ENCODE results near the gene SMG7. TPM values are rescaled to one million over a fixed set of nuclear protein-coding genes. Genes with fewer than 3 reads are reported as not detected.

Gene SMG7
- total RNA-seq, 1 donor from 2014 or later: 63.4 TPM

GRCh38 chr1:183576537-183576936 lies 104.2 kb downstream of the SMG7 start:
- Mint-ChIP-seq H3K9me3 (no peaks in the 10 kb centered on the region), H3K4me3 (no peak overlapping the region), H3K36me3 (no peaks in the 10 kb centered on the region), H3K27ac (no peak overlapping the region), H3K27me3 (peaks cover 8% of the 10 kb centered on the region), H3K4me1 (ENCODE audit: unreplicated experiment) (no peaks in the 10 kb centered on the region)
- TF ChIP-seq CTCF (conservative IDR thresholded peaks at IDR 0.05): no peak
- no peak for DNase-seq (ENCODE audit: extremely low spot score, unreplicated experiment)

- TF ChIP-seq CTCF (conservative IDR thresholded peaks at IDR 0.05): no peak
- DNase-seq (ENCODE audit: extremely low spot score, unreplicated experiment): no peak
Measured at GRCh38 chr1:183577897-183578465, 105.7 kb downstream of the SMG7 start.

GRCh38 chr1:183578856-183579255 lies 106.6 kb downstream of the SMG7 start:
- H3K4me3 Mint-ChIP-seq: no peak overlapping the region
- peaks cover 8% of the 10 kb centered on the region for H3K27me3 Mint-ChIP-seq
- no peak for DNase-seq (ENCODE audit: extremely low spot score, unreplicated experiment)
- H3K9me3 Mint-ChIP-seq: no peaks in the 10 kb centered on the region
- H3K27ac Mint-ChIP-seq: no peak overlapping the region
- TF ChIP-seq CTCF (conservative IDR thresholded peaks at IDR 0.05): no peak
- no peaks in the 10 kb centered on the region for H3K36me3 Mint-ChIP-seq
- no peaks in the 10 kb centered on the region for H3K4me1 Mint-ChIP-seq (ENCODE audit: unreplicated experiment)

More at GRCh38 chr1:183577897-183578465, 105.7 kb downstream of the SMG7 start:
- H3K9me3 Mint-ChIP-seq: no peaks in the 10 kb centered on the region
- no peak overlapping the region for H3K27ac Mint-ChIP-seq
- peaks cover 8% of the 10 kb centered on the region for H3K27me3 Mint-ChIP-seq
- H3K4me3 Mint-ChIP-seq: no peak overlapping the region
- H3K36me3 Mint-ChIP-seq: no peaks in the 10 kb centered on the region
- no peaks in the 10 kb centered on the region for H3K4me1 Mint-ChIP-seq (ENCODE audit: unreplicated experiment)

- Mint-ChIP-seq H3K27me3 (peaks cover 4% of the 10 kb centered on the region), H3K4me1 (ENCODE audit: unreplicated experiment) (no peaks in the 10 kb centered on the region), H3K36me3 (no peaks in the 10 kb centered on the region), H3K27ac (no peak overlapping the region), H3K9me3 (no peaks in the 10 kb centered on the region), H3K4me3 (no peak overlapping the region)
- DNase-seq (ENCODE audit: extremely low spot score, unreplicated experiment): no peak
- TF ChIP-seq CTCF (conservative IDR thresholded peaks at IDR 0.05): peak; percentile 48
Measured at GRCh38 chr1:183580281-183580682, 108.0 kb downstream of the SMG7 start.

- TF ChIP-seq CTCF (conservative IDR thresholded peaks at IDR 0.05): no peak
- Mint-ChIP-seq H3K36me3 (no peaks in the 10 kb centered on the region), H3K27me3 (no peaks in the 10 kb centered on the region), H3K4me3 (no peak overlapping the region), H3K4me1 (ENCODE audit: unreplicated experiment) (no peaks in the 10 kb centered on the region), H3K9me3 (no peaks in the 10 kb centered on the region), H3K27ac (no peak overlapping the region)
- DNase-seq (ENCODE audit: extremely low spot score, unreplicated experiment): no peak
Measured at GRCh38 chr1:183582021-183582713, 109.9 kb downstream of the SMG7 start.

All from type B pancreatic cell (in vitro differentiated cells).